BLaER1 treated with 17β-estradiol and CSF1 and Interleukin-3, amounts not matched to agents 10 nM and 100 nM (cell line): ENCODE results near the gene SORCS2.
A peak's percentile ranks its signal among the peaks of the same experiment; 100 is the strongest.

Experiments used
- H3K27ac ChIP-seq, 11 experiments: shearing (Covaris generic); formaldehyde crosslinking; 2 replicates each; pipeline ENCODE4 v1.8.1; 2022
- H3K27me3 ChIP-seq, 11 experiments: shearing (Covaris generic); formaldehyde crosslinking; 2 replicates each; pipeline ENCODE4 v1.8.1; 2022
- H3K36me3 ChIP-seq, 11 experiments: shearing (Covaris generic); formaldehyde crosslinking; 2 replicates each; pipeline ENCODE4 v1.8.1; 2022
- H3K4me1 ChIP-seq, 10 experiments: shearing (Covaris generic); formaldehyde crosslinking; 2 replicates each; pipeline ENCODE4 v1.8.1; 2022
- H3K4me2 ChIP-seq, 11 experiments: shearing (Covaris generic); formaldehyde crosslinking; 2 replicates each; pipeline ENCODE4 v1.8.1; 2022
- H3K4me3 ChIP-seq, 10 experiments: shearing (Covaris generic); formaldehyde crosslinking; 2 replicates each; pipeline ENCODE4 v1.8.1; 2022
- H3K9ac ChIP-seq, 11 experiments: shearing (Covaris generic); formaldehyde crosslinking; 2 replicates each; pipeline ENCODE4 v1.8.1; 2022
- H3K9me3 ChIP-seq, 11 experiments: shearing (Covaris generic); formaldehyde crosslinking; replicated peaks in 1 of 11; 2 replicates each; pipeline ENCODE4 v1.8.1; 2022
- H4K20me1 ChIP-seq, 11 experiments: shearing (Covaris generic); formaldehyde crosslinking; 2 replicates each; pipeline ENCODE4 v1.8.1; 2022
- Cebpa-rat ChIP-seq, 11 experiments: shearing (Covaris generic); IDR thresholded peaks; 2 replicates each; pipeline ENCODE4 v1.8.1; 2022

Gene SORCS2

GRCh38 chr4:7192252-7193029 lies at the start of gene SORCS2:
SORCS2 (plus strand) TSS chr4:7192538.
- no peak for TF ChIP-seq Cebpa-rat (IDR thresholded peaks at IDR 0.05)
- Histone ChIP-seq H4K20me1 (peaks cover 0 to 31% (median 4%) of the 10 kb centered on the region in 11 experiments; a peak in 9 of 22 replicates), H3K4me1 (peaks cover 11 to 66% (median 41%) of the 10 kb centered on the region in 10 experiments), H3K27me3 (peaks cover 13 to 46% (median 17%) of the 10 kb centered on the region in 11 experiments), H3K9me3 (no peaks in the 10 kb centered on the region), H3K27ac (peak within 1 kb of the TSS in 2 of 11 experiments; percentile 31 to 36; a peak in 2 of 22 replicates), H3K4me3 (peak within 1 kb of the TSS; percentile 62 to 75 (median 66)), H3K4me2 (peak within 1 kb of the TSS; percentile 96 to 100 (median 99)), H3K9ac (peak within 1 kb of the TSS; percentile 47 to 80 (median 73); a peak in 20 of 22 replicates), H3K36me3 (no peaks in the 10 kb centered on the region)

GRCh38 chr4:7144374-7145290 lies 47.7 kb upstream of the SORCS2 start:
- Histone ChIP-seq H3K27me3 (no peaks in the 10 kb centered on the region), H4K20me1 (peaks cover 0 to 5% (median 0%) of the 10 kb centered on the region in 11 experiments; a peak in 1 of 22 replicates)

GRCh38 chr4:7145291-7145934 lies 46.9 kb upstream of the SORCS2 start:
- no peaks in the 10 kb centered on the region for H3K36me3 ChIP-seq
- no peak for TF ChIP-seq Cebpa-rat (IDR thresholded peaks at IDR 0.05)
- H3K4me2 ChIP-seq = no peak overlapping the region
- no peaks in the 10 kb centered on the region for H4K20me1 ChIP-seq
- H3K9me3 ChIP-seq = no peaks in the 10 kb centered on the region
- H3K9ac ChIP-seq = no peak overlapping the region
- no peak overlapping the region for H3K4me3 ChIP-seq
- peaks cover 0 to 5% (median 0%) of the 10 kb centered on the region in 10 experiments; a peak in 3 of 20 replicates for H3K4me1 ChIP-seq
- no peaks in the 10 kb centered on the region for H3K27me3 ChIP-seq
- H3K27ac ChIP-seq = no peak overlapping the region

More at GRCh38 chr4:7144374-7145290, 47.7 kb upstream of the SORCS2 start:
- Histone ChIP-seq H3K4me1 (peaks cover 0 to 5% (median 0%) of the 10 kb centered on the region in 10 experiments; a peak in 3 of 20 replicates), H3K4me2 (no peak overlapping the region), H3K4me3 (no peak overlapping the region), H3K9ac (no peak overlapping the region), H3K9me3 (no peaks in the 10 kb centered on the region), H3K27ac (no peak overlapping the region), H3K36me3 (no peaks in the 10 kb centered on the region)
- TF ChIP-seq Cebpa-rat (IDR thresholded peaks at IDR 0.05) = no peak

- Histone ChIP-seq H3K9ac (no peak overlapping the region), H3K4me2 (no peak overlapping the region), H3K27me3 (no peaks in the 10 kb centered on the region), H3K27ac (no peak overlapping the region), H3K9me3 (no peaks in the 10 kb centered on the region), H3K4me1 (peaks cover 0 to 2% (median 0%) of the 10 kb centered on the region in 10 experiments; a peak in 4 of 20 replicates), H4K20me1 (no peaks in the 10 kb centered on the region), H3K36me3 (no peaks in the 10 kb centered on the region), H3K4me3 (no peak overlapping the region)
- no peak for TF ChIP-seq Cebpa-rat (IDR thresholded peaks at IDR 0.05)
Measured at GRCh38 chr4:7146059-7146785, 46.1 kb upstream of the SORCS2 start.

- Histone ChIP-seq H3K9me3 (no peaks in the 10 kb centered on the region), H4K20me1 (no peaks in the 10 kb centered on the region), H3K4me2 (no peak overlapping the region), H3K4me3 (no peak overlapping the region), H3K4me1 (peaks cover 0 to 4% (median 0%) of the 10 kb centered on the region in 10 experiments; a peak in 1 of 20 replicates), H3K36me3 (no peaks in the 10 kb centered on the region), H3K9ac (no peak overlapping the region), H3K27me3 (no peaks in the 10 kb centered on the region), H3K27ac (no peak overlapping the region)
- TF ChIP-seq Cebpa-rat (IDR thresholded peaks at IDR 0.05) = no peak
Measured at GRCh38 chr4:7146786-7147115, 45.6 kb upstream of the SORCS2 start.

GRCh38 chr4:7147261-7147660 lies 45.1 kb upstream of the SORCS2 start:
- Histone ChIP-seq H3K4me2 (no peak overlapping the region), H3K27me3 (no peaks in the 10 kb centered on the region), H3K36me3 (no peaks in the 10 kb centered on the region), H3K4me3 (no peak overlapping the region), H3K4me1 (peaks cover 0 to 4% (median 0%) of the 10 kb centered on the region in 10 experiments; a peak in 1 of 20 replicates), H3K9ac (no peak overlapping the region), H3K9me3 (no peaks in the 10 kb centered on the region), H3K27ac (no peak overlapping the region), H4K20me1 (no peaks in the 10 kb centered on the region)
- TF ChIP-seq Cebpa-rat (IDR thresholded peaks at IDR 0.05) = no peak

GRCh38 chr4:7147661-7148310 lies 44.6 kb upstream of the SORCS2 start:
- Histone ChIP-seq H3K9me3 (no peaks in the 10 kb centered on the region), H3K4me2 (no peak overlapping the region), H4K20me1 (no peaks in the 10 kb centered on the region), H3K9ac (no peak overlapping the region), H3K27ac (no peak overlapping the region), H3K27me3 (no peaks in the 10 kb centered on the region), H3K4me1 (peaks cover 0 to 4% (median 0%) of the 10 kb centered on the region in 10 experiments; a peak in 1 of 20 replicates), H3K4me3 (no peak overlapping the region), H3K36me3 (no peaks in the 10 kb centered on the region)
- TF ChIP-seq Cebpa-rat (IDR thresholded peaks at IDR 0.05) = no peak

- Histone ChIP-seq H3K9ac (no peak overlapping the region), H3K4me1 (peaks cover 0 to 4% (median 0%) of the 10 kb centered on the region in 10 experiments; a peak in 1 of 20 replicates), H3K27ac (no peak overlapping the region), H3K4me3 (no peak overlapping the region), H3K36me3 (no peaks in the 10 kb centered on the region), H3K4me2 (no peak overlapping the region), H3K9me3 (no peaks in the 10 kb centered on the region), H4K20me1 (no peaks in the 10 kb centered on the region), H3K27me3 (no peaks in the 10 kb centered on the region)
- TF ChIP-seq Cebpa-rat (IDR thresholded peaks at IDR 0.05) = no peak
Measured at GRCh38 chr4:7148337-7148736, 44.0 kb upstream of the SORCS2 start.
